ENCODE measurements around the gene CBFA2T2. TPM values are rescaled to one million over a fixed set of nuclear protein-coding genes. Genes with fewer than 3 reads are reported as not detected.

Gene CBFA2T2
- total and polyA plus RNA-seq, 2 donors (not counting 1 experiment from before 2014, with no cell fraction given), result 26.9 to 30.0 TPM

GRCh38 chr20:33650753-33651561, 161.1 kb downstream of the CBFA2T2 start:
- Histone ChIP-seq H2AFZ (ENCODE audit: insufficient read depth, low read depth, low read length, poor library complexity, severe bottlenecking) (no peak overlapping the region), H3K9ac (ENCODE audit: low read length) (no peak overlapping the region), H3K4me3 (ENCODE audit: control extremely low read depth in 1 of 5, extremely low read depth in 1 of 5, insufficient read depth in 1 of 5, low read depth in 2 of 5, low read length in 4 of 5) (no peak overlapping the region), H3K36me3 (replicated peaks in 1 of 2; ENCODE audit: control extremely low read depth in 1 of 2, control insufficient read depth in 1 of 2, extremely low read depth in 1 of 2, insufficient read depth in 2 of 2, low read length in 1 of 2) (no peaks in the 10 kb centered on the region), H3K27ac (ENCODE audit: low read length in 2 of 2) (no peak overlapping the region), H3K4me2 (replicated peaks; ENCODE audit: low read depth, low read length, poor library complexity, severe bottlenecking) (no peak overlapping the region), H4K20me1 (ENCODE audit: control insufficient read depth, insufficient read depth, low read length, poor library complexity, severe bottlenecking) (no peaks in the 10 kb centered on the region), H3K79me2 (ENCODE audit: control insufficient read depth, insufficient read depth, low read length) (no peaks in the 10 kb centered on the region), H3K9me3 (ENCODE audit: control extremely low read depth in 1 of 3, control insufficient read depth in 2 of 3, insufficient read depth in 1 of 3, low read length in 2 of 3) (no peaks in the 10 kb centered on the region), H3K4me1 (ENCODE audit: control insufficient read depth in 2 of 2, insufficient read depth in 2 of 2, low read length in 2 of 2) (peaks cover 0 to 9% of the 10 kb centered on the region in 2 donors), H3K27me3 (replicated peaks in 1 of 4; ENCODE audit: control extremely low read depth in 1 of 4, control insufficient read depth in 3 of 4, insufficient read depth in 4 of 4, low read length in 3 of 4) (no peaks in the 10 kb centered on the region)
- ChIA-PET POLR2A (interaction anchor here (0.5 to 0.6 kb wide), 2 partner anchors 159 to 230 kb away, joined by 3 read pairs; no protein-coding TSS in a partner anchor), CTCF (interaction anchor here (0.6 to 5.4 kb wide), 5 partner anchors 12 to 1025 kb away, joined by 3 to 53 read pairs (median 4); partner anchors contain the start of genes ACTL10 and C20orf144)
- H3K27ac Mint-ChIP-seq, result no peak overlapping the region
- DNase-seq (no peak), ATAC-seq (ENCODE audit: low read depth) (no peak)
- H3K9me3 Mint-ChIP-seq (ENCODE audit: insufficient read depth), result no peaks in the 10 kb centered on the region
- no peak overlapping the region for H3K4me3 Mint-ChIP-seq
- H3K27me3 Mint-ChIP-seq, result no peaks in the 10 kb centered on the region
- TF ChIP-seq EZH2 (IDR thresholded peaks at IDR 0.05; ENCODE audit: borderline replicate concordance, insufficient read depth, low read depth, low read length, poor library complexity, severe bottlenecking) (no peak), CTCF (IDR thresholded peaks at IDR 0.05) (no peak)
- WGBS (ENCODE audit: insufficient coverage), result 100% methylated on average over 3 of the region's 10 CpGs
- H3K4me1 Mint-ChIP-seq, result peaks cover 9% of the 10 kb centered on the region
- intact Hi-C loops (cut with micrococcal nuclease), result loop anchor here (5.0 kb wide), 1 partner anchor 259 kb away; no protein-coding TSS in a partner anchor

Measured in B cell (primary cell).